HG03064 (cell line): ENCODE results near the gene MUC5AC.
"Not testable (repeated sequence)": the region's sequence is repeated elsewhere in the genome, so short reads cannot be mapped to it uniquely, and the experiment has no call there.

ENCODE experiments used
- ATAC-seq: cut with Tn5 transposase; IDR thresholded peaks from one replicate; pipeline ENCODE4 v1.9.1; 2021; ENCODE audit warnings: low read depth; ENCODE audit not compliant: unreplicated experiment

The MUC5AC gene, protein sequence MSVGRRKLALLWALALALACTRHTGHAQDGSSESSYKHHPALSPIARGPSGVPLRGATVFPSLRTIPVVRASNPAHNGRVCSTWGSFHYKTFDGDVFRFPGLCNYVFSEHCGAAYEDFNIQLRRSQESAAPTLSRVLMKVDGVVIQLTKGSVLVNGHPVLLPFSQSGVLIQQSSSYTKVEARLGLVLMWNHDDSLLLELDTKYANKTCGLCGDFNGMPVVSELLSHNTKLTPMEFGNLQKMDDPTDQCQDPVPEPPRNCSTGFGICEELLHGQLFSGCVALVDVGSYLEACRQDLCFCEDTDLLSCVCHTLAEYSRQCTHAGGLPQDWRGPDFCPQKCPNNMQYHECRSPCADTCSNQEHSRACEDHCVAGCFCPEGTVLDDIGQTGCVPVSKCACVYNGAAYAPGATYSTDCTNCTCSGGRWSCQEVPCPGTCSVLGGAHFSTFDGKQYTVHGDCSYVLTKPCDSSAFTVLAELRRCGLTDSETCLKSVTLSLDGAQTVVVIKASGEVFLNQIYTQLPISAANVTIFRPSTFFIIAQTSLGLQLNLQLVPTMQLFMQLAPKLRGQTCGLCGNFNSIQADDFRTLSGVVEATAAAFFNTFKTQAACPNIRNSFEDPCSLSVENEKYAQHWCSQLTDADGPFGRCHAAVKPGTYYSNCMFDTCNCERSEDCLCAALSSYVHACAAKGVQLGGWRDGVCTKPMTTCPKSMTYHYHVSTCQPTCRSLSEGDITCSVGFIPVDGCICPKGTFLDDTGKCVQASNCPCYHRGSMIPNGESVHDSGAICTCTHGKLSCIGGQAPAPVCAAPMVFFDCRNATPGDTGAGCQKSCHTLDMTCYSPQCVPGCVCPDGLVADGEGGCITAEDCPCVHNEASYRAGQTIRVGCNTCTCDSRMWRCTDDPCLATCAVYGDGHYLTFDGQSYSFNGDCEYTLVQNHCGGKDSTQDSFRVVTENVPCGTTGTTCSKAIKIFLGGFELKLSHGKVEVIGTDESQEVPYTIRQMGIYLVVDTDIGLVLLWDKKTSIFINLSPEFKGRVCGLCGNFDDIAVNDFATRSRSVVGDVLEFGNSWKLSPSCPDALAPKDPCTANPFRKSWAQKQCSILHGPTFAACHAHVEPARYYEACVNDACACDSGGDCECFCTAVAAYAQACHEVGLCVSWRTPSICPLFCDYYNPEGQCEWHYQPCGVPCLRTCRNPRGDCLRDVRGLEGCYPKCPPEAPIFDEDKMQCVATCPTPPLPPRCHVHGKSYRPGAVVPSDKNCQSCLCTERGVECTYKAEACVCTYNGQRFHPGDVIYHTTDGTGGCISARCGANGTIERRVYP (N-terminal part only)

DNA sequence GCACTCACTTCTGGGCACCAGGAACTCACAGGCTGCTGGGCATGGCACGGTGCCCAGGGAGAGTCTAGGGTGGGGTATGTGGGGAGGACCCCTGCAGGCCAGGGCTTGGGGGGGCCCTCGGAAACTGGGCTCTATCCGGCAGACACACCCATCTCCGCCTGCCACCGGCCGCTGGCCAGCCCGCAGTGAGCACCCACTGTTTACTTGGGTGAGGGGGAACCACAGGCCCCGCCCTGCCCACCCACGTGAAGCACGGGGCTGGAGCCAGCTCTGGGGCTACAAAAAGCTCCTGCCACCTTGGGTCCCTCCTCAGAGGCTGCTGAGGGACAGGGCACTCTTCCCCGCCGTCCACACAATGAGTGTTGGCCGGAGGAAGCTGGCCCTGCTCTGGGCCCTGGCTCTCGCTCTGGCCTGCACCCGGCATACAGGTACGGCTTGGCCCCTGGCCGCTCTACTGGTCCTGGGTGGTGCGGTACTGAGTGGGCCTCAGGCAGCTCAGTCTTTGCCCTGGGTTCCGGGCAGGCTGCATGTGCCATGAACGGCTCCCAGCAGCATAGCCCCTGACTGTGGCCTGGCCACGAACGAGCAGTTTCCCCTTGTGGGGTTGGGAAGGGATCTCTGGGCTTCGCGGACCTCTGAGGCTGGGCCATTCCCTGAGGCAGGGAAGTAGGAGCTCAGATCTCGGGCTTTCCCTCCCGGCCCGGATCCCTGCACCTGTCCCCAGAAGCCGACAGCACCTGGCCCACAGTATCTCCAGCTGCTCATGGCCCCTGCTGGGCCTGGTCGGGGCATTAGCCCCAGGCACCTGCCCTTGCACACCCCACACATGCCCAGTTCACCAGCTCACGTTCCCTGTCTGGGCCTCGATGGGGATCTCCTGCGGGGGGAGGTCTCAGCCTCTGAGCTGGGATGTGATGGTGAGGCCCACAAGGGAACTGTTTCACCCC, at the start of gene MUC5AC:
TSS of gene MUC5AC (plus strand) at position 309 of the 947 bp plus-strand sequence. CDS start at position 356, 47 bp downstream.
- no peak for ATAC-seq

DNA sequence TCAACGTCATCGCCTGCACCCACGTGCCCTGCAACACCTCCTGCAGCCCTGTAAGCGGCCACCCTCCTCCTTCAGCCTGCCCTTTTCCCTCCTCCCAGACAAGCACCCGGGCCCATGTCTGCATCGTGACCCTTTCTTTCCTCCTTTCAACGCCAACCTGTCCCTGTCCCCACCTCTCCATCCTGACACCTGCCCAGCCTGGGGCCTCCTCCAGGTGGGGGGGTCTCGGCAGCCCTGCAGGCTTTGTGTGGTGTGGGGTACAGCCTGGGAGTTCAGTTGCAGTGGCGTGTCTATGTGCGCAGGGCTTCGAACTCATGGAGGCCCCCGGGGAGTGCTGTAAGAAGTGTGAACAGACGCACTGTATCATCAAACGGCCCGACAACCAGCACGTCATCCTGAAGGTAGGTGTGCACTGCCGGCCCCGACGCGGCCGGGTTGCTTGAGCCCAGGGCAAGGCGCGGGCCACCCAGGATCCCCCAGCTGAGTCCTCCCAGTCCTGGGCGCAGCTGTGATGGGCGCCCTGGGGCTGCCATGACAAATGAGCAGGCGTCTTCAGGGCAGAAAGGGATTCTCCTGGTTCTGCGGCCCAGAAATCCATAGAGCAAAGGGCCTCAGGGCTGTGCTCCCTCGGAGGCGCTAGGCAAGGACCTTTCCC, 49.4 kb upstream of the MUC5AC start:
- ATAC-seq: no peak

DNA sequence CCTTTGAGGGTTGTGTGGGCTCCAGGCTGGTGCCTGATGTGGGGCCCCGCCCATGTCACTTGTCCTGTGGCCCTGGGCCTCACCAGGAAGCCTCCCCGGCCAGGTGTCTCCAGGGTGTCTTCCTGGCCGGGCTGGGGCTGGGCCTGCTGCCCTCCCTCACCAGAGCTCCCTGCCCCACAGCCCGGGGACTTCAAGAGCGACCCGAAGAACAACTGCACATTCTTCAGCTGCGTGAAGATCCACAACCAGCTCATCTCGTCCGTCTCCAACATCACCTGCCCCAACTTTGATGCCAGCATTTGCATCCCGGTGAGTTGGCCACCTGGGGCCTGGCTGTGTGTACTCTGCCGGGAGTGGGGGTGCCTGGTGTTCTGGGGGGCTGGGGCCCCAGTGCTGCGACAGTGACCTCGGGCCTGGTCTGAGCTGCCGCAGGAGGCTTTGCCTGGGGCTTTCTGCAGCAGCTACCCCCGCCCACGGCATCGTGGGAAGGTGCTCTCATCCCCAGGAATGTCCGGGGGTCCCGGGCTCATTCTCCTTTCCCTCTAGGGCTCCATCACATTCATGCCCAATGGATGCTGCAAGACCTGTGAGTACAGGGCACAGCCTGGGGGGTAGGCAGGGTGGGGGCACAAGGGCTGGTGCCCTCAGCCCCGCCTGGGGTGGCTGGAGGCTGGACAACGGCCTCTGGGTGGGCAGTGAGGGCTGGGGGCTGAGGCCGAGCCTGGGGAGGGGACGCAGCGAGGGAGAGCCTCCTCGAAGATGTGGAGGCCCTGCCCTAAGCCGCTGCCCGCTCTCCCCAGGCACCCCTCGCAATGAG, 48.4 kb upstream of the MUC5AC start:
- no peak for ATAC-seq

DNA sequence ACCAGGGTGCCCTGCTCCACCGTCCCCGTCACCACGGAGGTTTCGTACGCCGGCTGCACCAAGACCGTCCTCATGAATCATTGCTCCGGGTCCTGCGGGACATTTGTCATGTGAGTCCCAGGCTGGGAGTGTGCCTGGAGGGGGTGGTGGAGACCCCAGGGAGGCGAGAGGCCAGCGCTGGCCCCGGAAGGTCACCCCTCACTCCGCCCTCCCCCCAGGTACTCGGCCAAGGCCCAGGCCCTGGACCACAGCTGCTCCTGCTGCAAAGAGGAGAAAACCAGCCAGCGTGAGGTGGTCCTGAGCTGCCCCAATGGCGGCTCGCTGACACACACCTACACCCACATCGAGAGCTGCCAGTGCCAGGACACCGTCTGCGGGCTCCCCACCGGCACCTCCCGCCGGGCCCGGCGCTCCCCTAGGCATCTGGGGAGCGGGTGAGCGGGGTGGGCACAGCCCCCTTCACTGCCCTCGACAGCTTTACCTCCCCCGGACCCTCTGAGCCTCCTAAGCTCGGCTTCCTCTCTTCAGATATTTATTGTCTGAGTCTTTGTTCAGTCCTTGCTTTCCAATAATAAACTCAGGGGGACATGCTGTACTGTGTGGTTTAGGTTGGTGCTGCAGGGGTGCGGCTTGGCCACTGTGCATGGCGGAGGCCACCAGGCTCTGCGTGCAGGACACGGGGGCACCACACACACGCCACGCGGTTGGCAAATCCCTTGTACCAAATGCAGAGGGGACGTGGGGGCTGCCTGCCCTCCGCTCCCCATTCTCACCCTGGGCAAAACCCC, 47.6 kb upstream of the MUC5AC start:
- ATAC-seq: no peak

DNA sequence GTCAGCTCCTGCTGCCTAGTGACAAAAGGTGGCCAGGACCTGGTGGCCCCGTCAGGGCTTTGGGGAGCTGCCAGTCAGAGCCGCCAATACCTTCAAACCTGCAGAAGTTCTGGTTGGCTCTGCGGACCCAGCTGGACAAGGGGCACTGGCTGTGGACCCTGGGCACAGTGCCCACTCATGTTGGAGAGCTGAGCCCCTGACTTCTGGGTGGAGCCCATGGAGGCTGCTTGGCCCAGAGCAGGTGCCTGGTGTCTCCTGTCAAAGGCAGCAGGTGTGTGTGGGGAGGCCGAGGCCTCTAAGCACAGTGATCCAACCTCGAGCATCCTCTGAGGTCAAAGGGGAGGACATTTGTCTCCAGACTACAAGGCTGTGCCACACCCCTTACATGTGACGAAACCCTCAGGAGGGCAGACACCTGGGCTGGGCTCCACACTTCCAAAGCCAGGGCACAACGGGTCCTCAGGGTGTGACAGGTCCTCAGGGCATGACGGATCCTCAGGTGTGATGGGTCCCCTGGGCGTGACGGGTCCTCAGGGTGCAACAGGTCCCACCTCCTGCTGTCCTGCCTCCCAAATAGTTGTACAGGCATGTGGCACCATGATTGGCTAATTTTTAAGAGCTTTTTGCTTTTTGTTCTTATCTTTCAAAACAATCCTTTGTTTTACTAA, 46.1 kb upstream of the MUC5AC start:
- ATAC-seq: no peak

DNA sequence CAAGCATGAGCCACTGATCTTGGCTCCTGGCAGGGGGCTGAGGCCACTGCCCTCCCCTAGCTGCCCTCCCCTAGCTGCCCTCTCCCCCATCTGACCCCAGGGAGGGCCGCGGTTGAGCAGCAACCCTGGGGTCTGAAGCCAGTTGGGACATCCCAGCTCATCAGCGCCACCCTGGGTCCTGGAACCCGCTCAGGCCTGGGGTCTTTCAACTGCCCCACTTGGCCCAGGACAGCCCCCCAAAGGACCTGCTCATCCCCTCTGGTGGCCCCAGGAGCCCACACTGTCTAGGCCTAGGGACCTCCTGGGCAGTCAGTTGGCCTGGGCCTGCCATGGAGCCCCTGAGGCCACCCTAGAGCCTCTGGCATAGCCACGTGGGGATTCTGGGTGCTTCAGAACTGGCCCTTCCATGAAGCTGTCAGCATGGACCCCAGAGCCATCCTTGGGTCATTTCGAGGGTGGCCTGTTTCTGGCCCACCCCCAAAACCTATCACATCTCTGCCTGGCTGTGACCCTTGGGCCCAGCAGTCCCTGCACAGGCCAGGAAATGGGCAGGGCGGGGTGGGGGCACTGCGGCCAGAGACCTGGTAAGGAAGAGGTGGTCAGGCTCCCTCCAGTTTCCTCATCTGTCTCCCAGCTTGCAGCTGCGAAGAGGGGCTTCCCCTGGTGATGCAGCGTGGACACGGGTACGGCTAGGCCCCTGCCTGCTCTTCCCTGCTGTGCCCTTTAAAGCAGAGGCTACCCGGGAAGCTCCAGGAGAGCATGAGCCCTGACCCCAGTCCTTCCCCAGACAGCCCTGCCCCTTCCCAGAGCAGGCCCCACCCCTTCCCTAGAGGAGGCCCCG, 45.2 kb upstream of the MUC5AC start:
- ATAC-seq: no peak

DNA sequence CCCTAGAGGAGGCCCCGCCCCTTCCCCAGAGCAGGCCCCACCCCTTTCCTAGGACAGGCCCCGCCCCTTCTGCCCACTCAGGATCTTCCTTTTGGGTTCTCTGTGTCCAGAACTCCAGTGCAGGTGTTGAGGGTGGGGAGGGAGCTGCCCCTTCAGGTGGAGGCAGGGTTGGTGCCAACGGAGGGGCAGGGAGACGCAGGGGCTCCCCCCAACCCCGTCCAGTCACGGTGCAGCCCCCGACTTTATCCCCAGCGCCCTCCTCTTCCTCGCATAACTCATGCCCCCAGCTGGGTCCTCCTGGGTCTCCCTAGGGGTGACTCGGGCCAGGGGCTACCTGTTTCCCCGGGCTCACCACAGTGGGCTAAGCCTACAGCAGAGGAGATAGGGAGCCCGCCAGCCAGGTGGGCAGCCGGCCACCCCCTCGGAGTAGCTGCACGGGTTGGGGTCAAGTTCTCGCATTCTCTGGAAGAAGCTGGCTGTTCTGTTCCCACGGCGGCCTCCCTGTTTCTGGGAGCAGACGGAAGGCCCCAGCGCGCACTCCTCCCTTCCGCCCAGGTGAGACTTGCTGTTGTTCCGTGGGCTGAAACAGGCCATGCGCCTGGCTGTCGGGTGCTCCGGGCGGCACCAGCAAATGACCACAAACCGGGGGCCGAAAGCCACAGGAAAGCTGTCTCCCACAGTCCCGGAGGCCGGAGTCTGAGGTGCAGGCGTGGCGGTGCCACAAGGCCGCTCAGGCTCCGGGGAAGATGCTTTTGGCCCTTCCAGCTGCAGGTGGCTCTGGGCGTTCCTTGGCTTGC, 44.1 kb upstream of the MUC5AC start:
- ATAC-seq: no peak

DNA sequence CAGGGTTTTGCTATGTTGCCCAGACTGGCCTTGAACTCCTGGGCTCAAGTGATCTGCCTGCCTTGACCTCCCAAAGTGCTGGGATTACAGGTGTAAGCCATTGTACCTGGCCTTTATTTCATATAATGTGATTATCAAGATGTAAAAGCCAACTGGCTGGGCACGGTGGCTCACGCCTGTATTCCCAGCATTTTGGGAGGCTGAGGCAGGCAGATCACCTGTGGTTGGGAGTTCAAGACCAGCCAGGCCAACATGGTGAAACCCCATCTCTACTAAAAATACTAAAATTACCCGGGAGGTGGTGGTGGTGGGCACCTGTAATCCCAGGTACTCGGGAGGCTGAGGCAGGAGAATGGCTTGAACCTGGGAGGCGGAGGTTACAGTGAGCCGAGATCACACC, 42.5 kb upstream of the MUC5AC start:
- ATAC-seq: not testable (repeated sequence)

DNA sequence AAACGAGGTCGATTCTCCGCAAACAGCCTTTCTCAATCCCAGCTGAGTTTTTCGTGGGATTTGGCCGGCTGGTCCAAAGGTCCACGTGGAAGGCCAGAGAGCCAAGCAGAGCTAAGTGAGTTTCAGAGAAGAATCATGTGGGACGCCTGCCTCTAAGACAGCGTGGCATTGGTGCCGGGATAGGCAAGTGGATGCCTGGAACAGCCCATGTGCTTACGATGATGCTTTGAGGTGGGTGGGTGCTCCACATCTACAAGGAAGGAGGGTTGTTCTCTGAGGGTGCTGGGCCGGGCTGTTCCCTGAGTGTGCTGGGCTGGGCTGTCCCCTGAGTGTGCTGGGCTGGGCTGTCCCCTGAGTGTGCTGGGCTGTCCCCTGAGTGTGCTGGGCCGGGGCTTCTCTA, 41.6 kb upstream of the MUC5AC start:
- no peak for ATAC-seq

DNA sequence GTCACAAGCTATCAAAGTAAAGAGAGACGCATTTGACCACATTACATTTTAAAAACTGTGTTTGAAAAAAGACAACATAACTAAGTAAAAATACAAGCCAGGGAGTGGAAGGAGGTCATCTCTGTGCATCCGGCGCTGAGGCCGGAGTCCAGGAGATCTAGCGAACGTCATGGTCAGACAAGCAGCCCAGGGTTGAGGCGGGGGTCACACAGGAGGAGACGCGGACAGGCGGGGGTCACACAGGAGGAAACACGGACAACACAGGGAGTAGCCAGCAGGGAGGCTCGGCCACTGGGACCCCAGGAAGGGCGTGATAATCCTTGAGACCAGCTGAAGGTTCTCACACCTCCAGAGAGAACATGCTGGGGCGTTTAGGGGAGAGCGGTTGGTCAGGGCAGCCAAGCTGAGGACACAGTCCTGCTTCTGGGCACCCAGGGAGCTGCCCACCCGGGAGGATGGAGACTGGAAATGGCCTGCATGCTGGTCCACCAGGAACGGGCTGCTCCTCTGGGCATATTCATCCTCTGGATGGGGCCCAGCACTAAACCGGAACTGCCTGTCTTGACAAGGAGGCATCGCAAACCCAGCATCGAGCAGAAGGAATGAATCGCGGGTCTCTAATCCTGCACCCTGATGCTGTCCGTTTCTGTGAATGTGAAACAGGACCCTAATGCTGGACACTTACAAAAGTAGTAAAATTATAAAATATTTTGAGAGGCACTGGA, 40.9 kb upstream of the MUC5AC start:
- no peak for ATAC-seq

DNA sequence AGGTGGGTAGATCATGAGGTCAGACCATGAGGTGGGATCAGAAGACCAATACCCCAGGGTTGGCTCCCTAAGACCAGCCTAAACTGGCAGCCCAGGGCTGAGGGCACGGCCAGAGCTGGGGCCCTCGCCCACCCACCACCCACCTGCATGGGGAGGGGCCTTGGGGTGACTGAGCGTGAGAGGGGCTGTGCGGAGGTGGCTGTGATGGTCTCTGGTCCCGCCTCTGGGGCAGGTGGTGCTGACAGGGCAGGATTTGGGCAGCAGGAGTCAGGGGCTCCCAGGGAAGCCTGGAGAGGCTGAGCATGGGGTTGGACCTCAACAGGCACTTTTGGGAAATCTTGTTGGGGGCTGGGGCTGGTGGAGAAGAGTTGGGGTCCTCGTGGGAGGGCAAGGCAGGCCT, 39.8 kb upstream of the MUC5AC start:
- no peak for ATAC-seq

DNA sequence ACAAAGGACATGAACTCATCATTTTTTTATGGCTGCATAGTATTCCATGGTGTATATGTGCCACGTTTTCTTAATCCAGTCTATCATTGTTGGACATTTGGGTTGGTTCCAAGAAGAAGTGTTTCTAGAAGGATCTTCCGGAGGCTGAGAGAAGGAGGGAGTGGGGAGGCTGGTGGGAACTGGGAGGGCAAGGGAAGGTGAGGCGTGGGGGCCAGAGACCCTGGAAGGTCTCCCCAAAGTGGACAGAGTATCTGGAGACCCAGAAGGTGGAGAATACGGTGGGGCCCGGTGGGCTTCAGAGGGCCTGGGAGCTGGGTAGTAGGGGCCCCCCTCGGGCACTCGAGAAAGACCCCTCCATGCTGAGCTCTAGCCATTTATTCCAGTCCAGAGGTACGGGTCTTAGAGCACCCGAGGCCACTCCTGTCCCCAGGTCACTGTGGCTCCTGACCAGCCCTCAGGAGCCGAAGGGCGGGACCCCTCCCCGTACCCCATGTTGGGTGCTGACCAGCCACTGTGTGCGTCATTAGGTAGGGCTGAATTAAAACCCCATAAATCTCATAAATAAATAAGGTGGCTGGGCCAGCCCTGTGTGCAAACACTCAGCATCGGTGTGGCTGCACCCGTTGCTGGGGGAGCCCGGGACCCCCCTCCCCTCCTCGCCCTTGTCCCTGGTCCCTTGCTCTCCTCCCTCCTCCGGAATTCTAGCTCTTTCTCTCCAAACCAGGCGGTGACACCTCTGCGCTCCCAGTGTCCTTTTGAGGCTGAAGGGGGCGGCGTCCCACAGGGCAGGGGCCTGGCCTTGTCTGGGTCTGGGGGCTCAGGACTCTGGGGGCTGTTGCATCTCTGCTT, 38.8 kb upstream of the MUC5AC start:
- no peak for ATAC-seq

DNA sequence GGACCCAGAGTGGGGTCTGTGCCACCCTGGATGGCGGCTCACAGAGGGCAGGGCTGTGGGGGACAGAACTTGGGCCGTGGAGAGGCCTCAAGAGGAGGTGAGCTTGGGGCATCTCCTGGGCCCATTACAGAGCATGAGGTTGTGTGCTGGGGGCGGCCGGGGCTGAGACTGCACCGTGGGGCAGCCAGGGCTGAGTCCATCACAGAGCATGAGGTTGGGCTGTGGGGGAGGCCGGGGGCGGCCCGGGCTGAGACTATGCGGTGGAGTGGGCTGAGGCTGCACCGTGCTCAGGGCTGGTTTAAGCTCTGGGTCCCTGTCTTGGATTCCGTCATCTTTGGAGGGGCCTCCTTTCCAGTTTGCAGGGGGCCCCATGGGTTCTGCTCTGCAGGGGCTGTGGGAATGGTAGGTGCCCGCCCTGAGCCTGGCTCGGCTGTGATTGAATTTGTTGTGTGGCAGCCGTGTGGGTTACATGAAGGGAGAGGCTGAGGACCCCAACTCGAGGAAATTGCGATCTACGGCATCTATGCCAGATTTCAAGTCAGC, 38.1 kb upstream of the MUC5AC start:
- ATAC-seq: no peak
